H9 (cell line): ENCODE data around the gene LPP. TPM values are rescaled to one million over a fixed set of nuclear protein-coding genes. Genes with fewer than 3 reads are reported as not detected.

ENCODE experiments used
- DNase-seq: peaks from one replicate; pipeline ENCODE4 v3.0.0-alpha.2; 2017
- H2AFZ ChIP-seq: one replicate; pipeline ENCODE4 v1.6.1; 2013; ENCODE audit warnings: mild to moderate bottlenecking, low read length, control low read depth, moderate library complexity
- H2AK5ac ChIP-seq: 2 replicates; pipeline ENCODE4 v1.6.1; 2013; ENCODE audit warnings: low read length, control low read depth, mixed read lengths; ENCODE audit not compliant: insufficient read length
- H2BK120ac ChIP-seq: one replicate; pipeline ENCODE4 v1.6.1; 2013; ENCODE audit warnings: low read depth, mild to moderate bottlenecking, low read length, control low read depth, inconsistent platforms; ENCODE audit not compliant: poor library complexity, severe bottlenecking
- H2BK12ac ChIP-seq: 2 replicates; pipeline ENCODE4 v1.6.1; 2013; ENCODE audit warnings: low read length, control low read depth, mixed read lengths, low read depth; ENCODE audit not compliant: insufficient read length
- H2BK15ac ChIP-seq: 2 replicates; pipeline ENCODE4 v1.6.1; 2013; ENCODE audit warnings: low read depth, low read length, control low read depth
- H2BK20ac ChIP-seq: one replicate; pipeline ENCODE4 v1.6.1; 2013; ENCODE audit warnings: low read depth, mild to moderate bottlenecking, low read length, control low read depth, inconsistent platforms; ENCODE audit not compliant: poor library complexity, severe bottlenecking
- H2BK5ac ChIP-seq: 2 replicates; pipeline ENCODE4 v1.6.1; 2013; ENCODE audit warnings: low read length, control low read depth, mixed read lengths; ENCODE audit not compliant: insufficient read length
- H3K14ac ChIP-seq: 2 replicates; pipeline ENCODE4 v1.6.1; 2013; ENCODE audit warnings: low read length, control low read depth; ENCODE audit not compliant: insufficient read depth
- H3K18ac ChIP-seq: 2 replicates; pipeline ENCODE4 v1.6.1; 2013; ENCODE audit warnings: low read depth, mild to moderate bottlenecking, mixed read lengths, low read length, control low read depth; ENCODE audit not compliant: insufficient read length
- H3K23ac ChIP-seq: 2 replicates; pipeline ENCODE4 v1.6.1; 2013; ENCODE audit warnings: low read length, control low read depth, mixed read lengths, low read depth; ENCODE audit not compliant: insufficient read length
- H3K23me2 ChIP-seq: 2 replicates; pipeline ENCODE4 v1.6.1; 2013; ENCODE audit warnings: low read depth, mild to moderate bottlenecking, mixed read lengths, low read length, control low read depth; ENCODE audit not compliant: insufficient read length, poor library complexity, severe bottlenecking
- H3K27ac ChIP-seq: 2 replicates; pipeline ENCODE4 v1.5.1; 2013; ENCODE audit warnings: low read length, control low read depth, mixed read lengths, low read depth; ENCODE audit not compliant: insufficient read length
- H3K27me3 ChIP-seq: 2 replicates; pipeline ENCODE4 v1.6.1; 2013; ENCODE audit warnings: low read length, control low read depth, inconsistent platforms; ENCODE audit not compliant: insufficient read depth
- H3K4ac ChIP-seq: 2 replicates; pipeline ENCODE4 v1.6.1; 2013; ENCODE audit warnings: low read depth, mild to moderate bottlenecking, control low read depth, inconsistent platforms, low read length, moderate library complexity
- H3K4me1 ChIP-seq: 2 replicates; pipeline ENCODE4 v1.6.1; 2013; ENCODE audit warnings: low read length, control low read depth, inconsistent platforms; ENCODE audit not compliant: insufficient read depth
- H3K4me2 ChIP-seq: 2 replicates; pipeline ENCODE4 v1.6.1; 2013; ENCODE audit warnings: low read length, control low read depth, mixed read lengths; ENCODE audit not compliant: insufficient read length, insufficient read depth
- H3K56ac ChIP-seq: 2 replicates; pipeline ENCODE4 v1.6.1; 2013; ENCODE audit warnings: low read depth, mild to moderate bottlenecking, mixed read lengths, low read length, control low read depth; ENCODE audit not compliant: insufficient read length
- H3K79me1 ChIP-seq: 2 replicates; pipeline ENCODE4 v1.6.1; 2013; ENCODE audit warnings: low read depth, mild to moderate bottlenecking, moderate library complexity, low read length, control low read depth, inconsistent platforms; ENCODE audit not compliant: insufficient read depth, poor library complexity, severe bottlenecking
- H3K79me2 ChIP-seq: 2 replicates; pipeline ENCODE4 v1.6.1; 2013; ENCODE audit warnings: low read length, control low read depth, inconsistent platforms; ENCODE audit not compliant: insufficient read depth
- H3K9ac ChIP-seq: 2 replicates; pipeline ENCODE4 v1.6.1; 2013; ENCODE audit warnings: low read length, control low read depth, mixed read lengths; ENCODE audit not compliant: insufficient read length; ENCODE audit errors: extremely low read depth
- H3K9me3 ChIP-seq: one replicate; pipeline ENCODE4 v1.6.1; 2013; ENCODE audit warnings: low read depth, low read length, inconsistent platforms; ENCODE audit not compliant: control insufficient read depth
- H3T11ph ChIP-seq: one replicate; pipeline ENCODE4 v1.6.1; 2013; ENCODE audit warnings: mild to moderate bottlenecking, low read length, control low read depth, inconsistent platforms
- H4K20me1 ChIP-seq: one replicate; pipeline ENCODE4 v1.6.1; 2013; ENCODE audit not compliant: control insufficient read depth, insufficient read length, insufficient read depth
- H4K5ac ChIP-seq: 2 replicates; pipeline ENCODE4 v1.6.1; 2013; ENCODE audit warnings: low read depth, mild to moderate bottlenecking, mixed read lengths, low read length, control low read depth; ENCODE audit not compliant: insufficient read length
- H4K8ac ChIP-seq: replicated peaks from 2 replicates; pipeline ENCODE4 v1.6.1; 2013; ENCODE audit warnings: low read length, control low read depth, mixed read lengths, low read depth; ENCODE audit not compliant: insufficient read length
- H4K91ac ChIP-seq: 2 replicates; pipeline ENCODE4 v1.6.1; 2013; ENCODE audit warnings: low read depth, mild to moderate bottlenecking, moderate library complexity, mixed read lengths, low read length, control low read depth; ENCODE audit not compliant: insufficient read length
- H3K27ac Mint-ChIP-seq, 3 experiments: 2 replicates in 2 of 3; 3 replicates in 1 of 3; pipeline ENCODE4 v1.8.0; 2020 to 2021; ENCODE audit warnings: mixed read lengths in 3 of 3, mild to moderate bottlenecking in 1 of 3, moderate library complexity in 1 of 3
- H3K27me3 Mint-ChIP-seq: 2 replicates; pipeline ENCODE4 v1.8.0; 2021; ENCODE audit warnings: low read depth, mild to moderate bottlenecking, moderate library complexity, mixed read lengths
- H3K36me3 Mint-ChIP-seq, 3 experiments: 2 replicates in 2 of 3; 3 replicates in 1 of 3; pipeline ENCODE4 v1.8.0; 2020 to 2021; ENCODE audit warnings: low read depth in 3 of 3, mixed read lengths in 3 of 3; ENCODE audit not compliant: insufficient read depth in 1 of 3
- H3K4me1 Mint-ChIP-seq, 2 experiments: 2 replicates each; pipeline ENCODE4 v1.8.0; 2020; ENCODE audit warnings: mixed read lengths in 2 of 2
- H3K4me3 Mint-ChIP-seq, 2 experiments: 2 replicates in 1 of 2; 3 replicates in 1 of 2; pipeline ENCODE4 v1.8.0; 2020 to 2021; ENCODE audit warnings: mild to moderate bottlenecking in 2 of 2, mixed read lengths in 2 of 2, moderate library complexity in 1 of 2
- H3K9me3 Mint-ChIP-seq, 2 experiments: 2 replicates in 1 of 2; 3 replicates in 1 of 2; pipeline ENCODE4 v1.8.0; 2020; ENCODE audit warnings: mild to moderate bottlenecking in 2 of 2, mixed read lengths in 2 of 2, moderate library complexity in 1 of 2
- CTCF ChIP-seq: fragments of 200-600 bp; sonication (generic); conservative IDR thresholded peaks from 3 replicates; pipeline ENCODE4 v1.8.0; 2021; ENCODE audit warnings: antibody characterized with exemption, mild to moderate bottlenecking
- WGBS: extraction: QIAGEN DNeasy Blood & Tissue Kit; methylation state at CpG from one replicate; pipeline ENCODE4 v1.1.7; 2013; ENCODE audit warnings: missing lambda C conversion rate, low lambda C conversion rate, mixed read lengths; ENCODE audit not compliant: insufficient read length; ENCODE audit errors: extremely low coverage; 5-methylcytosine and 5-hydroxymethylcytosine counted together
- total RNA-seq: library from RNA; stranded (reverse); gene quantifications from 2 replicates; pipeline ENCODE4 v1.2.1, GENCODE V29; 2021

LPP gene
- total RNA-seq, 1 experiment from 2014 or later = 64.6 TPM

DNA sequence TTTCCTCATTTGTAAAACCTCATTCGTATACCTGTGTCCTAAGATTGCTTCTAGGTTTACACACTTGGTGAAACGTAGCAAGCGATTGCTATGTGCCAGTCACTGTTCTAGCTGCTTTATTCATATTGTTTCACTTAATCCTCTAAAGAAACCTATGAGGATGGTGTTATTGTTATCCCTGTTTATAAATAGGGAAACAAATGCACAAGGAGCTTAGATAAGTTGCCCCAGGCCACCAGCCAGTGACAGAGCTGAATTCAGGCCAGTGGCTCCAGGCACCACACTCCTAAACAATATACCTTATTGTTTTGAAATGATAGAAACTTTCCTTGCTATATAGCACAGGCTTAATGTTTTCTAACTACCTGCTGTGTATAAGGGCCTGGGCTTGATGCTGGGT, 44.0 kb downstream of the LPP start:
- H4K20me1 ChIP-seq = no peaks in the 10 kb centered on the region
- H3K23ac ChIP-seq = no peak overlapping the region
- H2BK120ac ChIP-seq = no peak overlapping the region
- no peak overlapping the region for H2BK5ac ChIP-seq
- Mint-ChIP-seq H3K36me3 (peaks cover 0 to under 1% (median 0%) of the 10 kb centered on the region in 3 experiments; a peak in 1 of 7 replicates), H3K27me3 (no peaks in the 10 kb centered on the region), H3K4me3 (no peak overlapping the region), H3K27ac (no peak overlapping the region; a peak in 1 of 7 replicates), H3K9me3 (no peaks in the 10 kb centered on the region; a peak in 1 of 5 replicates), H3K4me1 (peaks cover 22 to 28% of the 10 kb centered on the region in 2 experiments)
- no peak overlapping the region for H4K5ac ChIP-seq
- H3K14ac ChIP-seq = no peak overlapping the region
- no peak overlapping the region for H3T11ph ChIP-seq
- H3K9me3 ChIP-seq = no peaks in the 10 kb centered on the region
- H3K79me2 ChIP-seq = peaks cover 1% of the 10 kb centered on the region; the same call in 1 of the 2 replicates
- no peak for TF ChIP-seq CTCF
- no peak for DNase-seq
- no peak overlapping the region for H3K9ac ChIP-seq
- no CpG with 5 or more reads among the region's 3 CpGs for WGBS
- H3K56ac ChIP-seq = no peak overlapping the region
- no peak overlapping the region for H3K4me2 ChIP-seq
- no peak overlapping the region for H2AFZ ChIP-seq
- no peak overlapping the region for H2BK20ac ChIP-seq
- H3K4me1 ChIP-seq = peaks cover 9% of the 10 kb centered on the region; the same call in 1 of the 2 replicates
- no peaks in the 10 kb centered on the region for H3K27me3 ChIP-seq
- no peak overlapping the region for H2BK15ac ChIP-seq
- no peak overlapping the region for H2AK5ac ChIP-seq
- H3K79me1 ChIP-seq = no peaks in the 10 kb centered on the region
- H3K18ac ChIP-seq = no peak overlapping the region
- no peak overlapping the region for H2BK12ac ChIP-seq
- H3K23me2 ChIP-seq = no peaks in the 10 kb centered on the region
- no peak overlapping the region for H3K4ac ChIP-seq
- no peak overlapping the region for H4K8ac ChIP-seq
- H3K27ac ChIP-seq = no peak overlapping the region
- H4K91ac ChIP-seq = no peak overlapping the region
